Hindlimb muscle (tissue), 1 donor: ENCODE results near the gene MPC1. TPM values are rescaled to one million over a fixed set of nuclear protein-coding genes. Genes with fewer than 3 reads are reported as not detected.

Experiments used
- polyA plus RNA-seq: library from polyadenylated mRNA; unstranded; fragments of 120-200 nt; gene quantifications from one replicate; pipeline ENCODE4 v1.2.1, GENCODE V29; 2013; ENCODE audit not compliant: insufficient read length

Gene MPC1
- polyA plus RNA-seq, 1 donor, result 73.8 TPM

Other genes with a start within 250 kb of the MPC1 start
- gene TBXT, start 215.1 kb downstream of the MPC1 start, polyA plus RNA-seq, result not detected
- 1.4 TPM for gene PRR18, start 74.5 kb downstream of the MPC1 start, polyA plus RNA-seq
- gene SFT2D1, start 40.4 kb downstream of the MPC1 start, polyA plus RNA-seq, result 36.0 TPM
- gene RAMACL, start 203.7 kb upstream of the MPC1 start, polyA plus RNA-seq, result 0.46 TPM
- 25.9 TPM for gene RPS6KA2, start 244.3 kb upstream of the MPC1 start, polyA plus RNA-seq